H9 (cell line): ENCODE measurements around the gene FUCA1. TPM values are rescaled to one million over a fixed set of nuclear protein-coding genes. Genes with fewer than 3 reads are reported as not detected.

ENCODE experiments used
- DNase-seq: peaks from one replicate; pipeline ENCODE4 v3.0.0-alpha.2; 2017
- H2AFZ ChIP-seq: one replicate; pipeline ENCODE4 v1.6.1; 2013; ENCODE audit warnings: mild to moderate bottlenecking, low read length, control low read depth, moderate library complexity
- H2AK5ac ChIP-seq: 2 replicates; pipeline ENCODE4 v1.6.1; 2013; ENCODE audit warnings: low read length, control low read depth, mixed read lengths; ENCODE audit not compliant: insufficient read length
- H2BK120ac ChIP-seq: one replicate; pipeline ENCODE4 v1.6.1; 2013; ENCODE audit warnings: low read depth, mild to moderate bottlenecking, low read length, control low read depth, inconsistent platforms; ENCODE audit not compliant: poor library complexity, severe bottlenecking
- H2BK12ac ChIP-seq: 2 replicates; pipeline ENCODE4 v1.6.1; 2013; ENCODE audit warnings: low read length, control low read depth, mixed read lengths, low read depth; ENCODE audit not compliant: insufficient read length
- H2BK15ac ChIP-seq: 2 replicates; pipeline ENCODE4 v1.6.1; 2013; ENCODE audit warnings: low read depth, low read length, control low read depth
- H2BK20ac ChIP-seq: one replicate; pipeline ENCODE4 v1.6.1; 2013; ENCODE audit warnings: low read depth, mild to moderate bottlenecking, low read length, control low read depth, inconsistent platforms; ENCODE audit not compliant: poor library complexity, severe bottlenecking
- H2BK5ac ChIP-seq: 2 replicates; pipeline ENCODE4 v1.6.1; 2013; ENCODE audit warnings: low read length, control low read depth, mixed read lengths; ENCODE audit not compliant: insufficient read length
- H3K14ac ChIP-seq: 2 replicates; pipeline ENCODE4 v1.6.1; 2013; ENCODE audit warnings: low read length, control low read depth; ENCODE audit not compliant: insufficient read depth
- H3K18ac ChIP-seq: 2 replicates; pipeline ENCODE4 v1.6.1; 2013; ENCODE audit warnings: low read depth, mild to moderate bottlenecking, mixed read lengths, low read length, control low read depth; ENCODE audit not compliant: insufficient read length
- H3K23ac ChIP-seq: 2 replicates; pipeline ENCODE4 v1.6.1; 2013; ENCODE audit warnings: low read length, control low read depth, mixed read lengths, low read depth; ENCODE audit not compliant: insufficient read length
- H3K23me2 ChIP-seq: 2 replicates; pipeline ENCODE4 v1.6.1; 2013; ENCODE audit warnings: low read depth, mild to moderate bottlenecking, mixed read lengths, low read length, control low read depth; ENCODE audit not compliant: insufficient read length, poor library complexity, severe bottlenecking
- H3K27ac ChIP-seq: 2 replicates; pipeline ENCODE4 v1.5.1; 2013; ENCODE audit warnings: low read length, control low read depth, mixed read lengths, low read depth; ENCODE audit not compliant: insufficient read length
- H3K27me3 ChIP-seq: 2 replicates; pipeline ENCODE4 v1.6.1; 2013; ENCODE audit warnings: low read length, control low read depth, inconsistent platforms; ENCODE audit not compliant: insufficient read depth
- H3K4ac ChIP-seq: 2 replicates; pipeline ENCODE4 v1.6.1; 2013; ENCODE audit warnings: low read depth, mild to moderate bottlenecking, control low read depth, inconsistent platforms, low read length, moderate library complexity
- H3K4me1 ChIP-seq: 2 replicates; pipeline ENCODE4 v1.6.1; 2013; ENCODE audit warnings: low read length, control low read depth, inconsistent platforms; ENCODE audit not compliant: insufficient read depth
- H3K4me2 ChIP-seq: 2 replicates; pipeline ENCODE4 v1.6.1; 2013; ENCODE audit warnings: low read length, control low read depth, mixed read lengths; ENCODE audit not compliant: insufficient read length, insufficient read depth
- H3K56ac ChIP-seq: 2 replicates; pipeline ENCODE4 v1.6.1; 2013; ENCODE audit warnings: low read depth, mild to moderate bottlenecking, mixed read lengths, low read length, control low read depth; ENCODE audit not compliant: insufficient read length
- H3K79me1 ChIP-seq: 2 replicates; pipeline ENCODE4 v1.6.1; 2013; ENCODE audit warnings: low read depth, mild to moderate bottlenecking, moderate library complexity, low read length, control low read depth, inconsistent platforms; ENCODE audit not compliant: insufficient read depth, poor library complexity, severe bottlenecking
- H3K79me2 ChIP-seq: 2 replicates; pipeline ENCODE4 v1.6.1; 2013; ENCODE audit warnings: low read length, control low read depth, inconsistent platforms; ENCODE audit not compliant: insufficient read depth
- H3K9ac ChIP-seq: 2 replicates; pipeline ENCODE4 v1.6.1; 2013; ENCODE audit warnings: low read length, control low read depth, mixed read lengths; ENCODE audit not compliant: insufficient read length; ENCODE audit errors: extremely low read depth
- H3K9me3 ChIP-seq: one replicate; pipeline ENCODE4 v1.6.1; 2013; ENCODE audit warnings: low read depth, low read length, inconsistent platforms; ENCODE audit not compliant: control insufficient read depth
- H3T11ph ChIP-seq: one replicate; pipeline ENCODE4 v1.6.1; 2013; ENCODE audit warnings: mild to moderate bottlenecking, low read length, control low read depth, inconsistent platforms
- H4K20me1 ChIP-seq: one replicate; pipeline ENCODE4 v1.6.1; 2013; ENCODE audit not compliant: control insufficient read depth, insufficient read length, insufficient read depth
- H4K5ac ChIP-seq: 2 replicates; pipeline ENCODE4 v1.6.1; 2013; ENCODE audit warnings: low read depth, mild to moderate bottlenecking, mixed read lengths, low read length, control low read depth; ENCODE audit not compliant: insufficient read length
- H4K8ac ChIP-seq: replicated peaks from 2 replicates; pipeline ENCODE4 v1.6.1; 2013; ENCODE audit warnings: low read length, control low read depth, mixed read lengths, low read depth; ENCODE audit not compliant: insufficient read length
- H4K91ac ChIP-seq: 2 replicates; pipeline ENCODE4 v1.6.1; 2013; ENCODE audit warnings: low read depth, mild to moderate bottlenecking, moderate library complexity, mixed read lengths, low read length, control low read depth; ENCODE audit not compliant: insufficient read length
- H3K27ac Mint-ChIP-seq, 3 experiments: 2 replicates in 2 of 3; 3 replicates in 1 of 3; pipeline ENCODE4 v1.8.0; 2020 to 2021; ENCODE audit warnings: mixed read lengths in 3 of 3, mild to moderate bottlenecking in 1 of 3, moderate library complexity in 1 of 3
- H3K27me3 Mint-ChIP-seq: 2 replicates; pipeline ENCODE4 v1.8.0; 2021; ENCODE audit warnings: low read depth, mild to moderate bottlenecking, moderate library complexity, mixed read lengths
- H3K36me3 Mint-ChIP-seq, 3 experiments: 2 replicates in 2 of 3; 3 replicates in 1 of 3; pipeline ENCODE4 v1.8.0; 2020 to 2021; ENCODE audit warnings: low read depth in 3 of 3, mixed read lengths in 3 of 3; ENCODE audit not compliant: insufficient read depth in 1 of 3
- H3K4me1 Mint-ChIP-seq, 2 experiments: 2 replicates each; pipeline ENCODE4 v1.8.0; 2020; ENCODE audit warnings: mixed read lengths in 2 of 2
- H3K4me3 Mint-ChIP-seq, 2 experiments: 2 replicates in 1 of 2; 3 replicates in 1 of 2; pipeline ENCODE4 v1.8.0; 2020 to 2021; ENCODE audit warnings: mild to moderate bottlenecking in 2 of 2, mixed read lengths in 2 of 2, moderate library complexity in 1 of 2
- H3K9me3 Mint-ChIP-seq, 2 experiments: 2 replicates in 1 of 2; 3 replicates in 1 of 2; pipeline ENCODE4 v1.8.0; 2020; ENCODE audit warnings: mild to moderate bottlenecking in 2 of 2, mixed read lengths in 2 of 2, moderate library complexity in 1 of 2
- WGBS: extraction: QIAGEN DNeasy Blood & Tissue Kit; methylation state at CpG from one replicate; pipeline ENCODE4 v1.1.7; 2013; ENCODE audit warnings: missing lambda C conversion rate, low lambda C conversion rate, mixed read lengths; ENCODE audit not compliant: insufficient read length; ENCODE audit errors: extremely low coverage; 5-methylcytosine and 5-hydroxymethylcytosine counted together
- total RNA-seq: library from RNA; stranded (reverse); gene quantifications from 2 replicates; pipeline ENCODE4 v1.2.1, GENCODE V29; 2021
- TF ChIP-seq, protein P1 (sequence below): fragments of 200-600 bp; sonication (generic); conservative IDR thresholded peaks from 3 replicates; pipeline ENCODE4 v1.8.0; 2021; ENCODE audit warnings: antibody characterized with exemption, mild to moderate bottlenecking

Gene FUCA1
- total RNA-seq, 1 experiment from 2014 or later = 9.1 TPM

DNA sequence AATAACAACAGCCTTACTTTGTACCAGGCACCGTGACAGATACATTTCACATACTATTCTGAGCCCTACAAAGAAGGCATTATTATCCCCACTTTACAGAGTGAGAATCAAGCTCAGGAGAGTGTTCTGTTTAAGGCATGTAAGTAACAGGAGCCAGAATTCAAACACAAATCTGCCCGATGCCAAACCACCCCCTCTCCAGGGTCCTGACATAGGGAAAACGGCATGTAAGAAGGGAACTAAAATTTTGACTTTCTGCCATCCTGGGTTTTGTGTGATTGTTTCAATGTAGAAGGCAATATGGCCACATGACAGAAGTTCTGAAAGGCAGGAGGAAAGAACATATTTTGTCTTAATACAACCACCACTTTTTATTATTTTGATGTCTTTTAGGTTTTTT is 5.5 kb downstream of the FUCA1 start:
- peaks cover 2 to 11% (median 9%) of the 10 kb centered on the region in 3 experiments; a peak in 6 of 7 replicates for H3K36me3 Mint-ChIP-seq
- H3K27ac Mint-ChIP-seq = no peak overlapping the region
- Histone ChIP-seq H3K23me2 (peaks cover 2% of the 10 kb centered on the region), H3K27ac (no peak overlapping the region), H2AK5ac (no peak overlapping the region), H3K4ac (no peak overlapping the region), H4K91ac (no peak overlapping the region), H2AFZ (no peak overlapping the region), H3K18ac (no peak overlapping the region), H3K27me3 (peaks cover 3% of the 10 kb centered on the region; the same call in 1 of the 2 replicates), H3T11ph (no peak overlapping the region), H3K9me3 (no peaks in the 10 kb centered on the region), H4K8ac (no peak overlapping the region), H4K5ac (no peak overlapping the region), H2BK15ac (no peak overlapping the region), H3K79me2 (no peaks in the 10 kb centered on the region), H3K56ac (no peak overlapping the region), H2BK20ac (no peak overlapping the region), H3K4me1 (no peaks in the 10 kb centered on the region), H3K14ac (no peak overlapping the region), H2BK12ac (no peak overlapping the region), H3K4me2 (no peak overlapping the region), H2BK120ac (no peak overlapping the region), H4K20me1 (no peaks in the 10 kb centered on the region), H2BK5ac (no peak overlapping the region), H3K9ac (no peak overlapping the region), H3K79me1 (no peaks in the 10 kb centered on the region), H3K23ac (no peak overlapping the region)
- DNase-seq = no peak
- TF ChIP-seq, protein P1, sequence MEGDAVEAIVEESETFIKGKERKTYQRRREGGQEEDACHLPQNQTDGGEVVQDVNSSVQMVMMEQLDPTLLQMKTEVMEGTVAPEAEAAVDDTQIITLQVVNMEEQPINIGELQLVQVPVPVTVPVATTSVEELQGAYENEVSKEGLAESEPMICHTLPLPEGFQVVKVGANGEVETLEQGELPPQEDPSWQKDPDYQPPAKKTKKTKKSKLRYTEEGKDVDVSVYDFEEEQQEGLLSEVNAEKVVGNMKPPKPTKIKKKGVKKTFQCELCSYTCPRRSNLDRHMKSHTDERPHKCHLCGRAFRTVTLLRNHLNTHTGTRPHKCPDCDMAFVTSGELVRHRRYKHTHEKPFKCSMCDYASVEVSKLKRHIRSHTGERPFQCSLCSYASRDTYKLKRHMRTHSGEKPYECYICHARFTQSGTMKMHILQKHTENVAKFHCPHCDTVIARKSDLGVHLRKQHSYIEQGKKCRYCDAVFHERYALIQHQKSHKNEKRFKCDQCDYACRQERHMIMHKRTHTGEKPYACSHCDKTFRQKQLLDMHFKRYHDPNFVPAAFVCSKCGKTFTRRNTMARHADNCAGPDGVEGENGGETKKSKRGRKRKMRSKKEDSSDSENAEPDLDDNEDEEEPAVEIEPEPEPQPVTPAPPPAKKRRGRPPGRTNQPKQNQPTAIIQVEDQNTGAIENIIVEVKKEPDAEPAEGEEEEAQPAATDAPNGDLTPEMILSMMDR = no peak
- H3K9me3 Mint-ChIP-seq = no peaks in the 10 kb centered on the region
- H3K4me3 Mint-ChIP-seq = no peak overlapping the region
- no CpG with 5 or more reads among the region's 3 CpGs for WGBS
- H3K4me1 Mint-ChIP-seq = peaks cover 5 to 6% of the 10 kb centered on the region in 2 experiments
- peaks cover 12% of the 10 kb centered on the region for H3K27me3 Mint-ChIP-seq
